SJSA1 (cell line): ENCODE data around the gene MS4A14. TPM values are rescaled to one million over a fixed set of nuclear protein-coding genes. Genes with fewer than 3 reads are reported as not detected.
"Not testable (repeated sequence)": the region's sequence is repeated elsewhere in the genome, so short reads cannot be mapped to it uniquely, and the experiment has no call there.

Experiments used
- DNase-seq, 2 experiments: peaks; one replicate each; pipeline ENCODE4 v3.0.0-alpha.2; 2015 to 2020; ENCODE audit warnings: low spot score in 2 of 2, low read depth in 1 of 2
- H3K27ac ChIP-seq: fragments of 250-450 bp; sonication (Bioruptor Pico); 2 replicates; pipeline ENCODE4 v1.5.1; 2020; ENCODE audit warnings: mild to moderate bottlenecking, moderate library complexity
- H3K27me3 ChIP-seq: fragments of 250-450 bp; sonication (Bioruptor Pico); replicated peaks from 2 replicates; pipeline ENCODE4 v1.5.1; 2020; ENCODE audit warnings: mild to moderate bottlenecking, moderate library complexity
- H3K36me3 ChIP-seq: fragments of 250-450 bp; sonication (Bioruptor Pico); 2 replicates; pipeline ENCODE4 v1.5.1; 2020; ENCODE audit warnings: mild to moderate bottlenecking
- H3K4me1 ChIP-seq: fragments of 250-450 bp; sonication (Bioruptor Pico); replicated peaks from 2 replicates; pipeline ENCODE4 v1.6.1; 2021; ENCODE audit warnings: mild to moderate bottlenecking
- H3K4me3 ChIP-seq: fragments of 250-450 bp; sonication (Bioruptor Pico); 2 replicates; pipeline ENCODE4 v1.5.1; 2020; ENCODE audit warnings: mild to moderate bottlenecking
- H3K9me3 ChIP-seq: fragments of 250-450 bp; sonication (Bioruptor Pico); replicated peaks from 2 replicates; pipeline ENCODE4 v1.5.1; 2020; ENCODE audit warnings: mild to moderate bottlenecking
- total RNA-seq: library from RNA; depleted of rRNA; stranded (reverse); fragments of >200 nt; shearing (Covaris generic); gene quantifications from 2 replicates; pipeline ENCODE4 v1.2.3, GENCODE V29; 2014; rRNA removed

MS4A14 gene
- total RNA-seq: not detected in 2 replicates

- DNase-seq: no peak
- H3K27ac ChIP-seq: no peak within 1 kb of the TSS
- no peaks in the 10 kb centered on the region for H3K9me3 ChIP-seq
- no peaks in the 10 kb centered on the region for H3K4me1 ChIP-seq
- H3K36me3 ChIP-seq: no peaks in the 10 kb centered on the region
- H3K4me3 ChIP-seq: no peak within 1 kb of the TSS
- 0 out of 2 replicates have a peak, but pooled peaks cover 5% of the 10 kb centered on the region for H3K27me3 ChIP-seq
These were observed at the start of gene MS4A14 for GRCh38 chr11:60396382-60396781. Gene MS4A14 (plus strand): TSS chr11:60396459. CDS start chr11:60396579, 120 bp downstream.

GRCh38 chr11:60347084-60347797 is 49.0 kb upstream of the MS4A14 start:
- Histone ChIP-seq H3K4me1 (no peaks in the 10 kb centered on the region), H3K36me3 (no peaks in the 10 kb centered on the region), H3K27me3 (no peaks in the 10 kb centered on the region; the same call in 1 of the 2 replicates), H3K9me3 (no peaks in the 10 kb centered on the region), H3K4me3 (no peak overlapping the region), H3K27ac (no peak overlapping the region)
- DNase-seq: no peak

GRCh38 chr11:60348116-60348515 is 48.1 kb upstream of the MS4A14 start:
- Histone ChIP-seq H3K36me3 (no peaks in the 10 kb centered on the region), H3K27me3 (no peaks in the 10 kb centered on the region; the same call in 1 of the 2 replicates), H3K4me1 (no peaks in the 10 kb centered on the region), H3K27ac (no peak overlapping the region), H3K9me3 (no peaks in the 10 kb centered on the region), H3K4me3 (no peak overlapping the region)
- DNase-seq: no peak

GRCh38 chr11:60349990-60350389 is 46.3 kb upstream of the MS4A14 start:
- Histone ChIP-seq H3K9me3 (no peaks in the 10 kb centered on the region), H3K4me3 (no peak overlapping the region), H3K4me1 (no peaks in the 10 kb centered on the region), H3K27ac (no peak overlapping the region), H3K27me3 (no peaks in the 10 kb centered on the region; the same call in 1 of the 2 replicates), H3K36me3 (no peaks in the 10 kb centered on the region)
- no peak for DNase-seq

GRCh38 chr11:60357771-60358170 is 38.5 kb upstream of the MS4A14 start:
- H3K27me3 ChIP-seq: no peaks in the 10 kb centered on the region
- no peaks in the 10 kb centered on the region for H3K36me3 ChIP-seq
- H3K4me3 ChIP-seq: no peak overlapping the region
- H3K27ac ChIP-seq: no peak overlapping the region
- DNase-seq: no peak
- no peaks in the 10 kb centered on the region for H3K4me1 ChIP-seq
- no peaks in the 10 kb centered on the region for H3K9me3 ChIP-seq

- no peak overlapping the region for H3K27ac ChIP-seq
- H3K4me3 ChIP-seq: no peak overlapping the region
- H3K27me3 ChIP-seq: peaks cover 15% of the 10 kb centered on the region
- no peak for DNase-seq
- H3K9me3 ChIP-seq: no peaks in the 10 kb centered on the region
- no peaks in the 10 kb centered on the region for H3K4me1 ChIP-seq
- no peaks in the 10 kb centered on the region for H3K36me3 ChIP-seq
These were observed 35.6 kb upstream of the MS4A14 start for GRCh38 chr11:60360621-60361020.

- Histone ChIP-seq H3K36me3 (no peaks in the 10 kb centered on the region), H3K4me3 (no peak overlapping the region), H3K27ac (no peak overlapping the region), H3K4me1 (no peaks in the 10 kb centered on the region), H3K27me3 (peaks cover 15% of the 10 kb centered on the region), H3K9me3 (no peaks in the 10 kb centered on the region)
- DNase-seq: no peak
These were observed 34.0 kb upstream of the MS4A14 start for GRCh38 chr11:60362241-60362640.

- no peaks in the 10 kb centered on the region for H3K4me1 ChIP-seq
- no peak overlapping the region for H3K27ac ChIP-seq
- peak; percentile 64 to 69 for DNase-seq
- H3K9me3 ChIP-seq: no peaks in the 10 kb centered on the region
- H3K36me3 ChIP-seq: no peaks in the 10 kb centered on the region
- peaks cover 15% of the 10 kb centered on the region for H3K27me3 ChIP-seq
- H3K4me3 ChIP-seq: no peak overlapping the region
These were observed 32.5 kb upstream of the MS4A14 start for GRCh38 chr11:60363542-60364470.

- not testable (repeated sequence) for H3K9me3 ChIP-seq, H3K36me3 ChIP-seq, H3K27ac ChIP-seq, H3K4me3 ChIP-seq
- DNase-seq: peak in 1 of 2 experiments; percentile 19
- Histone ChIP-seq H3K4me1 (peaks cover 12% of the 10 kb centered on the region), H3K27me3 (peaks cover 15% of the 10 kb centered on the region)
These were observed 29.9 kb upstream of the MS4A14 start for GRCh38 chr11:60366262-60366904.

GRCh38 chr11:60367009-60367408 is 29.2 kb upstream of the MS4A14 start:
- H3K27me3 ChIP-seq: peaks cover 15% of the 10 kb centered on the region
- H3K4me1 ChIP-seq: peaks cover 14% of the 10 kb centered on the region
- H3K36me3 ChIP-seq: no peaks in the 10 kb centered on the region
- H3K27ac ChIP-seq: no peak overlapping the region
- DNase-seq: no peak
- no peak overlapping the region for H3K4me3 ChIP-seq
- H3K9me3 ChIP-seq: no peaks in the 10 kb centered on the region

- no peaks in the 10 kb centered on the region for H3K9me3 ChIP-seq
- no peak overlapping the region for H3K27ac ChIP-seq
- H3K36me3 ChIP-seq: no peaks in the 10 kb centered on the region
- DNase-seq: peak in 1 of 2 experiments; percentile 38
- no peak overlapping the region for H3K4me3 ChIP-seq
- peaks cover 15% of the 10 kb centered on the region for H3K27me3 ChIP-seq
- peaks cover 14% of the 10 kb centered on the region for H3K4me1 ChIP-seq
These were observed 28.4 kb upstream of the MS4A14 start for GRCh38 chr11:60367896-60368295.

GRCh38 chr11:60370252-60370810 is 25.9 kb upstream of the MS4A14 start:
- Histone ChIP-seq H3K36me3 (no peaks in the 10 kb centered on the region), H3K4me1 (peaks cover 14% of the 10 kb centered on the region), H3K4me3 (no peak overlapping the region), H3K27ac (no peak overlapping the region), H3K27me3 (no peaks in the 10 kb centered on the region), H3K9me3 (no peaks in the 10 kb centered on the region)
- DNase-seq: no peak

GRCh38 chr11:60370811-60371298 is 25.4 kb upstream of the MS4A14 start:
- peaks cover 14% of the 10 kb centered on the region for H3K4me1 ChIP-seq
- no peaks in the 10 kb centered on the region for H3K36me3 ChIP-seq
- no peaks in the 10 kb centered on the region for H3K27me3 ChIP-seq
- no peak overlapping the region for H3K4me3 ChIP-seq
- DNase-seq: peak in 1 of 2 experiments; percentile 91
- H3K27ac ChIP-seq: no peak overlapping the region
- no peaks in the 10 kb centered on the region for H3K9me3 ChIP-seq
